ENCODE results near the gene ADGRV1.

- TF ChIP-seq POLR2AphosphoS5 (IDR thresholded peaks at IDR 0.05; ENCODE audit: borderline replicate concordance, low read depth, low read length) (no peak), EZH2 (IDR thresholded peaks at IDR 0.05) (no peak), FOXP2 (optimal IDR thresholded peaks at IDR 0.05; ENCODE audit: control extremely low read depth, extremely low read length, insufficient read depth) (no peak)
These were observed 448.7 kb downstream of the ADGRV1 start for GRCh38 chr5:91007251-91007650.

Measured in SK-N-MC (cell line).